Spleen (tissue), 11 donors: ENCODE results near the gene CCDC196. TPM values are rescaled to one million over a fixed set of nuclear protein-coding genes. Genes with fewer than 3 reads are reported as not detected.

Source experiments
- DNase-seq: peaks from one replicate; pipeline ENCODE4 v3.0.0-alpha.2; 2020
- H3K27ac ChIP-seq, 8 donors: fragments of 200-600 bp; sonication (generic) in 7 of 8; 1 replicate in 4 of 8; 2 replicates in 4 of 8; pipeline versions ENCODE4 v1.5.0 to v1.8.0; 2016 to 2021; ENCODE audit warnings: inconsistent platforms in 4 of 8, mild to moderate bottlenecking in 4 of 8, moderate library complexity in 1 of 8
- H3K27me3 ChIP-seq, 7 donors: fragments of 200-600 bp; sonication (generic) in 6 of 7; replicated peaks in 1 of 7; 1 replicate in 4 of 7; 2 replicates in 3 of 7; pipeline versions ENCODE4 v1.5.0 to v1.8.0; 2016 to 2021; ENCODE audit warnings: inconsistent platforms in 3 of 7, mild to moderate bottlenecking in 1 of 7
- H3K36me3 ChIP-seq, 6 donors: fragments of 200-600 bp; sonication (generic) in 5 of 6; 1 replicate in 4 of 6; 2 replicates in 2 of 6; pipeline versions ENCODE4 v1.5.0 to v1.8.0; 2016 to 2021; ENCODE audit warnings: inconsistent platforms in 2 of 6
- H3K4me1 ChIP-seq, 6 donors: fragments of 200-600 bp; sonication (generic) in 5 of 6; 1 replicate in 3 of 6; 2 replicates in 3 of 6; pipeline versions ENCODE4 v1.5.0 to v1.8.0; 2016 to 2021; ENCODE audit warnings: inconsistent platforms in 3 of 6
- H3K4me3 ChIP-seq, 8 donors: fragments of 200-600 bp; sonication (generic) in 7 of 8; 1 replicate in 4 of 8; 2 replicates in 4 of 8; pipeline versions ENCODE4 v1.5.0 to v1.8.0; 2016 to 2021; ENCODE audit warnings: inconsistent platforms in 4 of 8, mild to moderate bottlenecking in 4 of 8, moderate library complexity in 2 of 8
- H3K9me3 ChIP-seq, 8 donors: fragments of 200-600 bp; sonication (generic) in 7 of 8; 1 replicate in 4 of 8; 2 replicates in 4 of 8; pipeline versions ENCODE4 v1.5.0 to v1.8.0; 2016 to 2021; ENCODE audit warnings: inconsistent platforms in 4 of 8
- POLR2A ChIP-seq, 3 donors: fragments of 450-650 bp; IDR thresholded peaks; one replicate each; pipeline ENCODE4 v1.5.1; 2017; ENCODE audit warnings: antibody characterized with exemption in 3 of 3, mild to moderate bottlenecking in 1 of 3
- POLR2AphosphoS5 ChIP-seq, 3 donors: sonication (generic); formaldehyde crosslinking; IDR thresholded peaks; one replicate each; pipeline ENCODE4 v1.5.1; 2017; ENCODE audit warnings: antibody characterized with exemption in 3 of 3
- WGBS, 5 donors: extraction: QIAGEN DNeasy Blood & Tissue Kit in 3 of 5; methylation state at CpG; one replicate each; pipeline versions ENCODE4 v1.1.5 to v1.1.7; 2013 to 2018; 5-methylcytosine and 5-hydroxymethylcytosine counted together
- intact Hi-C: fragments of 100-400 bp; cut with DNase I; formaldehyde crosslinking; loops from one replicate; pipeline ENCODE4 v1.15.0; 2023; ENCODE audit warnings: low total_unique reads
- polyA plus RNA-seq, 3 donors: library from polyadenylated mRNA; stranded (reverse); fragments of 200-250 nt; gene quantifications; one replicate each; pipeline ENCODE4 v1.2.1, GENCODE V29; 2013
- total RNA-seq, 7 donors: library from RNA; depleted of rRNA in 3 of 7; stranded (reverse); fragments of >200 nt in 3 of 7; fragmentation: NEBNext Ultra II Directional in 4 of 7; extraction: Animal tissue kit (Norgen Biotek cat#: 25700) in 4 of 7; gene quantifications; one replicate each; pipeline versions ENCODE4 v1.1.0 to v1.2.1, GENCODE V29; 2016 to 2021
- TF ChIP-seq, protein P1 (sequence below), 11 experiments: fragments of 200-600 bp in 7 of 11; fragments of 450-650 bp in 4 of 11; sonication (generic) in 4 of 11; IDR thresholded peaks in 8 of 11; conservative IDR thresholded peaks in 3 of 11; 1 replicate in 7 of 11; 2 replicates in 4 of 11; pipeline versions ENCODE4 v1.4.0 to v1.8.0; 2016 to 2021; ENCODE audit warnings: antibody characterized with exemption in 11 of 11, inconsistent platforms in 4 of 11, mild to moderate bottlenecking in 1 of 11
- donor health status: healthy with polysubstance abuse.
- donor health status: DM: no; HTN: no; CAD: no; lungs with moderate emphysema.
- donor health status: DM: no; HTN: no; CAD: no.
- donor health status: Bipolar disorder and iron deficiency.
- donor health status: healthy.
- donor health status: DM: no; HTN: no; CAD: no.
- donor health status: DM: yes; HTN: yes; CAD: no.

Gene CCDC196
- total and polyA plus RNA-seq, 10 donors, result not detected

DNA sequence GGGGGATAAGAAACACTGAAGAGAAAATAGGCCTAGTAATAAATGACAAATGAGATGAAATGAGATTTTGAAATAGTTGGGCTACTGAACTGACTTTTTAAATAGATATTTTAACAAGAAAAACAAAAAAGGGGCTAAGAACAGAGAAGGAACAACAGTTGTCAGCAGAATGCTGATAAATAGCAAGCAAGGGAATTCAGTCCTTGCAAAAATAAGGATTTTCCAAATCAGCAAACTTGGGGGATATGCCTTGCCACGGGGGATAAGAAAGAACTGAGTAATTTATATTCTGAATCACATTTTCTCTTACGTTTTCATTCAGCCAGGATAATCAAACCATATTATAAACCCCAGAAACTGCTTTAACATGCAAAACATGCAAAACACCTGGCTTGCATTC is 12.9 kb upstream of the CCDC196 start:
- H3K4me1 ChIP-seq, result no peaks in the 10 kb centered on the region
- no peaks in the 10 kb centered on the region for H3K36me3 ChIP-seq
- TF ChIP-seq POLR2AphosphoS5 (IDR thresholded peaks at IDR 0.05) (no peak), POLR2A (IDR thresholded peaks at IDR 0.05) (no peak)
- TF ChIP-seq, protein P1, sequence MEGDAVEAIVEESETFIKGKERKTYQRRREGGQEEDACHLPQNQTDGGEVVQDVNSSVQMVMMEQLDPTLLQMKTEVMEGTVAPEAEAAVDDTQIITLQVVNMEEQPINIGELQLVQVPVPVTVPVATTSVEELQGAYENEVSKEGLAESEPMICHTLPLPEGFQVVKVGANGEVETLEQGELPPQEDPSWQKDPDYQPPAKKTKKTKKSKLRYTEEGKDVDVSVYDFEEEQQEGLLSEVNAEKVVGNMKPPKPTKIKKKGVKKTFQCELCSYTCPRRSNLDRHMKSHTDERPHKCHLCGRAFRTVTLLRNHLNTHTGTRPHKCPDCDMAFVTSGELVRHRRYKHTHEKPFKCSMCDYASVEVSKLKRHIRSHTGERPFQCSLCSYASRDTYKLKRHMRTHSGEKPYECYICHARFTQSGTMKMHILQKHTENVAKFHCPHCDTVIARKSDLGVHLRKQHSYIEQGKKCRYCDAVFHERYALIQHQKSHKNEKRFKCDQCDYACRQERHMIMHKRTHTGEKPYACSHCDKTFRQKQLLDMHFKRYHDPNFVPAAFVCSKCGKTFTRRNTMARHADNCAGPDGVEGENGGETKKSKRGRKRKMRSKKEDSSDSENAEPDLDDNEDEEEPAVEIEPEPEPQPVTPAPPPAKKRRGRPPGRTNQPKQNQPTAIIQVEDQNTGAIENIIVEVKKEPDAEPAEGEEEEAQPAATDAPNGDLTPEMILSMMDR (IDR thresholded peaks at IDR 0.05 in 8 of 11, conservative IDR thresholded peaks at IDR 0.05 in 3 of 11), result no peak
- no peak overlapping the region for H3K27ac ChIP-seq
- DNase-seq, result no peak
- no peak overlapping the region for H3K4me3 ChIP-seq
- no peaks in the 10 kb centered on the region for H3K27me3 ChIP-seq
- 78 to 87% (median 85%) methylated on average over 2 of the region's 2 CpGs for WGBS, 5 donors
- H3K9me3 ChIP-seq, result peaks cover 8 to 43% (median 32%) of the 10 kb centered on the region in 8 donors
- intact Hi-C loops, result no loop called here

DNA sequence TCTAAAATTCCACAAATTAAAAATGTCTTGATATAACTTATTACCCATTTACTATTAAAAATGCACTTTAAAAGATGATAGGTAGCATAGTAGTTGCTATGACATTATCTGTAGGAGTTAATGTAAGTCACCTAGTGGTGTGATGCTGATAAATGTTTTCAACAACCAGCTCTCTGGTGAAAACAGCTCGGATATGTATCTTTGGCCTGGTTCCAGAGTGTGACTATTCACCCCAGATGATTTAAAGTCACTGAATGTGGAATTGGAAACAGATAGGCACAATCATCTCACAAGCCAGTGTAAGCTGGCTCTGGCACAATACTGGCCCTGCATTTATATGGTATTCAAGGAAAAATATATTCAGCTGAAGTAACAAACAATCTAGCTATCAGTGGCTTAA is 9.2 kb upstream of the CCDC196 start:
- intact Hi-C loops, result no loop called here
- Histone ChIP-seq H3K4me3 (no peak overlapping the region), H3K36me3 (no peaks in the 10 kb centered on the region), H3K27ac (no peak overlapping the region), H3K4me1 (no peaks in the 10 kb centered on the region), H3K27me3 (no peaks in the 10 kb centered on the region), H3K9me3 (peaks cover 0 to 7% (median under 1%) of the 10 kb centered on the region in 8 donors)
- no peak for TF ChIP-seq POLR2A (IDR thresholded peaks at IDR 0.05)
- TF ChIP-seq POLR2AphosphoS5 (IDR thresholded peaks at IDR 0.05), result no peak
- TF ChIP-seq, protein P1 (IDR thresholded peaks at IDR 0.05 in 8 of 11, conservative IDR thresholded peaks at IDR 0.05 in 3 of 11), result no peak
- WGBS, 5 donors, result 29 to 42% (median 32%) methylated on average over 1 of the region's 1 CpG
- DNase-seq, result no peak

DNA sequence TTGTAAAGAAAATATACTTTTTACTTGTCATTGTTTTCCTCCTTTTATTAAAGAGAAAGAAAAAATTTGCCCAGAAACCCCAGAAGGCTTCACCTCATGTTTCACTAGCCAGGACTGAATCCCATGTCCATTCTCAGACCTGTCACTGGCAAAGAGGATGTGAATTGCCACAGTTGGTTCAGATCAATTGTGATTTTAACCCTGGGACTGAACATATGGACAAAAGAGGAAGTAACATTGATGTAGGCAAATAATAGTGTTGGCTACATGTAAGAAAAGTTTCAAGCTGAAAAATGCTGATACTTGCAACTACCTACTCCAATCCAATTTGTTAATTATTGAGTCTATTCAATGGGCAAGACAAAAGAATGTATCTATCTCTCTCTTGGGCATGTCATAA is 8.6 kb upstream of the CCDC196 start:
- H3K4me1 ChIP-seq, result no peaks in the 10 kb centered on the region
- intact Hi-C loops, result no loop called here
- peaks cover 0 to 6% (median 0%) of the 10 kb centered on the region in 8 donors for H3K9me3 ChIP-seq
- no peak overlapping the region for H3K4me3 ChIP-seq
- H3K36me3 ChIP-seq, result no peaks in the 10 kb centered on the region
- no peak for DNase-seq
- TF ChIP-seq POLR2AphosphoS5 (IDR thresholded peaks at IDR 0.05) (no peak), POLR2A (IDR thresholded peaks at IDR 0.05) (no peak)
- TF ChIP-seq, protein P1 (IDR thresholded peaks at IDR 0.05 in 8 of 11, conservative IDR thresholded peaks at IDR 0.05 in 3 of 11), result no peak
- no peaks in the 10 kb centered on the region for H3K27me3 ChIP-seq
- no peak overlapping the region for H3K27ac ChIP-seq

DNA sequence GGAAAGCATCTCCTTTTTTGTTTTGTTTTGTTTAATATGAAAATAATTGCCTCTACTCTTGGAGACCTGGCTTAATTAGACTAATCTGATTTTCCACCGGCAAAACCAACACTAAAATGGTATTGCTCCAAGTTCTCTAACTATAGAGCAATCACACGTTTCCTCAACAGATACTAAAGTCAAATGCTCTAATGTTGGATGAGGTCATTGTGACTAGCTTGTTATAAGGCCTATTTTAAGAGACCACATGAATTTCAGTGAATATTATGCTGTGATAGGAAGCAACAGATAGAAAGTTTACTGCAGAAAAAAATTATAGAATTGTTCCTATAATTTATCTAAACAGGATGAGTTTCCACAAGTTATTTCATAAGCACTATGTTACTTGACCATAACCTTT is 3.3 kb upstream of the CCDC196 start:
- H3K4me1 ChIP-seq, result no peaks in the 10 kb centered on the region
- H3K27me3 ChIP-seq, result no peaks in the 10 kb centered on the region
- H3K36me3 ChIP-seq, result no peaks in the 10 kb centered on the region
- no peak overlapping the region for H3K27ac ChIP-seq
- WGBS, 5 donors, result 83 to 92% (median 90%) methylated on average over 2 of the region's 2 CpGs
- no peak for DNase-seq
- intact Hi-C loops, result no loop called here
- TF ChIP-seq POLR2AphosphoS5 (IDR thresholded peaks at IDR 0.05), result no peak
- TF ChIP-seq, protein P1 (IDR thresholded peaks at IDR 0.05 in 8 of 11, conservative IDR thresholded peaks at IDR 0.05 in 3 of 11), result no peak
- no peak for TF ChIP-seq POLR2A (IDR thresholded peaks at IDR 0.05)
- H3K9me3 ChIP-seq, result no peaks in the 10 kb centered on the region
- H3K4me3 ChIP-seq, result no peak overlapping the region
